Measurements from ENCODE around the gene CRIM1.

GRCh38 chr2:36356990-36357846 lies 1.6 kb downstream of the CRIM1 start:
- TF ChIP-seq, protein P1, sequence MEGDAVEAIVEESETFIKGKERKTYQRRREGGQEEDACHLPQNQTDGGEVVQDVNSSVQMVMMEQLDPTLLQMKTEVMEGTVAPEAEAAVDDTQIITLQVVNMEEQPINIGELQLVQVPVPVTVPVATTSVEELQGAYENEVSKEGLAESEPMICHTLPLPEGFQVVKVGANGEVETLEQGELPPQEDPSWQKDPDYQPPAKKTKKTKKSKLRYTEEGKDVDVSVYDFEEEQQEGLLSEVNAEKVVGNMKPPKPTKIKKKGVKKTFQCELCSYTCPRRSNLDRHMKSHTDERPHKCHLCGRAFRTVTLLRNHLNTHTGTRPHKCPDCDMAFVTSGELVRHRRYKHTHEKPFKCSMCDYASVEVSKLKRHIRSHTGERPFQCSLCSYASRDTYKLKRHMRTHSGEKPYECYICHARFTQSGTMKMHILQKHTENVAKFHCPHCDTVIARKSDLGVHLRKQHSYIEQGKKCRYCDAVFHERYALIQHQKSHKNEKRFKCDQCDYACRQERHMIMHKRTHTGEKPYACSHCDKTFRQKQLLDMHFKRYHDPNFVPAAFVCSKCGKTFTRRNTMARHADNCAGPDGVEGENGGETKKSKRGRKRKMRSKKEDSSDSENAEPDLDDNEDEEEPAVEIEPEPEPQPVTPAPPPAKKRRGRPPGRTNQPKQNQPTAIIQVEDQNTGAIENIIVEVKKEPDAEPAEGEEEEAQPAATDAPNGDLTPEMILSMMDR (IDR thresholded peaks at IDR 0.05), result no peak
- peak; percentile 67 to 74 for TF ChIP-seq POLR2AphosphoS5 (IDR thresholded peaks at IDR 0.05)
- TF ChIP-seq POLR2A (IDR thresholded peaks at IDR 0.05; ENCODE audit: low read depth), result peak; percentile 12
